A673 (cell line): ENCODE measurements around the gene AP4E1.

Experiments used
- EZH2 ChIP-seq: fragments of 200-600 bp; sonication (generic); IDR thresholded peaks from 2 replicates; pipeline ENCODE4 v1.6.1; 2017; ENCODE audit warnings: borderline replicate concordance, low read depth, mild to moderate bottlenecking, mixed read lengths, antibody characterized with exemption, low read length; ENCODE audit not compliant: poor library complexity, severe bottlenecking
- TF ChIP-seq, protein P1 (sequence below): fragments of 300-800, 200-600 bp; sonication (generic); conservative IDR thresholded peaks from 2 replicates; pipeline ENCODE4 v1.5.1; 2017; ENCODE audit warnings: low read depth, mild to moderate bottlenecking, antibody characterized with exemption, low read length, moderate library complexity, mixed read lengths

DNA sequence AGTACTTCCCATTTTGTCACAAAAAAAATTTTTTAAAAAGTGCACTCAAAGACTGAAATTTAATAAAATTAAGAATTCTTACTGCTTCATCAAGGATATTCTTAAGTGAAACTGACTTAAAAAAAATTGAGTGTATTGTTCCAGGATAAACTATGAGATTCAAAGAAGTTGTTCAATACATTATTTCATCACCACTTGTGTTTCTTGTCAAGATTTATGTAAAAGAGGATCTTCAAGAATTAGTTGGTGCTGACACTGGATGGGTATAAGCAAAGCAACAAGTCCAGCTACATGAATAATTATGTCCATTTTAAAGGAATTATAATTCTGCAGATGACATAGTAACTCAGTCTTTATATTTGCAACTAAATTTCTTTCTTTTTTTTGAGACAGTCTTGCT lies 4.3 kb upstream of the AP4E1 start:
- no peak for TF ChIP-seq EZH2
- TF ChIP-seq, protein P1, sequence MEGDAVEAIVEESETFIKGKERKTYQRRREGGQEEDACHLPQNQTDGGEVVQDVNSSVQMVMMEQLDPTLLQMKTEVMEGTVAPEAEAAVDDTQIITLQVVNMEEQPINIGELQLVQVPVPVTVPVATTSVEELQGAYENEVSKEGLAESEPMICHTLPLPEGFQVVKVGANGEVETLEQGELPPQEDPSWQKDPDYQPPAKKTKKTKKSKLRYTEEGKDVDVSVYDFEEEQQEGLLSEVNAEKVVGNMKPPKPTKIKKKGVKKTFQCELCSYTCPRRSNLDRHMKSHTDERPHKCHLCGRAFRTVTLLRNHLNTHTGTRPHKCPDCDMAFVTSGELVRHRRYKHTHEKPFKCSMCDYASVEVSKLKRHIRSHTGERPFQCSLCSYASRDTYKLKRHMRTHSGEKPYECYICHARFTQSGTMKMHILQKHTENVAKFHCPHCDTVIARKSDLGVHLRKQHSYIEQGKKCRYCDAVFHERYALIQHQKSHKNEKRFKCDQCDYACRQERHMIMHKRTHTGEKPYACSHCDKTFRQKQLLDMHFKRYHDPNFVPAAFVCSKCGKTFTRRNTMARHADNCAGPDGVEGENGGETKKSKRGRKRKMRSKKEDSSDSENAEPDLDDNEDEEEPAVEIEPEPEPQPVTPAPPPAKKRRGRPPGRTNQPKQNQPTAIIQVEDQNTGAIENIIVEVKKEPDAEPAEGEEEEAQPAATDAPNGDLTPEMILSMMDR: no peak
